Dedifferentiated amniotic fluid mesenchymal stem cell (primary cell): ENCODE measurements around the gene ARHGAP45.
A peak's percentile ranks its signal among the peaks of the same experiment; 100 is the strongest.
"Not testable (repeated sequence)": the region's sequence is repeated elsewhere in the genome, so short reads cannot be mapped to it uniquely, and the experiment has no call there.

Experiments
- DNase-seq: peaks from one replicate; pipeline ENCODE4 v3.0.0-alpha.2; 2016; ENCODE audit errors: extremely low spot score

Gene ARHGAP45

DNA sequence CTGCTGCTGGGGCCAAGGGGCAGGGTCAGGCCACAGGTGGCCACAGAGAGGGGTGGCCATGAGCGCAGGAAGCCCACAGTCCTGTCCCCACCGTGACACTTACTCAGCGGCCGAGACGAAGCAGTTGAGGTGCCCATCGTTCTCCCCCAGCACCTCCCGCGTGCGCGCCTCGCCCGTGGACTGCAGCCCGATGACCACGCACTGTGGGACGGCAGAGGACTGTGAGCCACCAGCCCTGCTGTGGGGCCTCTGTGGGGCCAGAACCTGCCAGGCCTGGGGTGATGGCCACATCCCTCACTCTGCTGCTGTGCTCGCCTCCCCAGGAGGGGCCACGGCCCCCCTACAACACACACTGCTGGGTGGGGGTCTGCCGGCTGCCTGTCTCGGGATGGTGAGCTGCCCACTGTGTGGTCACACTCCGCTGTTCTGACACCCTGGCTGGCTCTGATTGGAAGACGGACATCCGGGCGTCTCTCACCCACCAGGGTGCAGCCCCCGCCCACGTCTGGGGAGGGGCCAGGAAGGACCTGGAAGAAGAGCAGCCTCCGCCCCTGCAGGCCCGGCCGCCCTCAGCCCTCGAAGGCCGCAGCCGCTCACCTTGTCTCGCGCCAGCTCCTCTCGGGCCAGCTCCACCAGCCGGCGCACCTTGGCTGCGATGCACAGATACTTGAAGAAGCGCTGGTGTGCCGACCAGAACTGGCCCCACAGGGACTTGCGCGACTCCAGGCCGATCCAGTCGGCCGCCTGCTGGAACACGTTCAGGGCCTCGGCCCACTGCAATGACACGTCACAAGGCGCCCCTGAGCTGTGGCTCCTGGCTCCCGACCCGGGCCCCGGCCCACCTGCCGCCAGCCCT lies 50.0 kb downstream of the ARHGAP45 start:
- DNase-seq = no peak

DNA sequence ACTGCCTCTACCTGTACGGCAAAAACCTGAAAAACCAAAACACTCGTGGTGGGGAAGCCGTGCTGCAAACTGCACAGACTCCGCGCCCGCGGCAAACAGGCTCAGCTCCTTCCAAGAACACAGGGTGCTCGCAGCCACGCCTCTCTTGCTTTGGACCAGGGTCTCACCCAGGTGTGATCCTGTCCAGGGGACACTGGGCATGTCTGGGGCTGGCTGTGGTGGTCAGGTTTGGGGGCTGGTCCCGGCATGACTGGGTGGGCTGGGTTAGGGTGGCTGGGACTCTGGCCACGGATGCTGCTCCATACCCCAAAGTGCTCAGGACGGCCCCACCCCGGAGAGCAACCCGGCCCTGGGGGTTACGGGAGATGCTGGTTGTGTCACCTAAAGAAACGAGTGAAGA lies 50.7 kb downstream of the ARHGAP45 start:
- DNase-seq = no peak

GRCh38 chr19:1118999-1119398 lies 52.0 kb downstream of the ARHGAP45 start:
- no peak for DNase-seq

DNA sequence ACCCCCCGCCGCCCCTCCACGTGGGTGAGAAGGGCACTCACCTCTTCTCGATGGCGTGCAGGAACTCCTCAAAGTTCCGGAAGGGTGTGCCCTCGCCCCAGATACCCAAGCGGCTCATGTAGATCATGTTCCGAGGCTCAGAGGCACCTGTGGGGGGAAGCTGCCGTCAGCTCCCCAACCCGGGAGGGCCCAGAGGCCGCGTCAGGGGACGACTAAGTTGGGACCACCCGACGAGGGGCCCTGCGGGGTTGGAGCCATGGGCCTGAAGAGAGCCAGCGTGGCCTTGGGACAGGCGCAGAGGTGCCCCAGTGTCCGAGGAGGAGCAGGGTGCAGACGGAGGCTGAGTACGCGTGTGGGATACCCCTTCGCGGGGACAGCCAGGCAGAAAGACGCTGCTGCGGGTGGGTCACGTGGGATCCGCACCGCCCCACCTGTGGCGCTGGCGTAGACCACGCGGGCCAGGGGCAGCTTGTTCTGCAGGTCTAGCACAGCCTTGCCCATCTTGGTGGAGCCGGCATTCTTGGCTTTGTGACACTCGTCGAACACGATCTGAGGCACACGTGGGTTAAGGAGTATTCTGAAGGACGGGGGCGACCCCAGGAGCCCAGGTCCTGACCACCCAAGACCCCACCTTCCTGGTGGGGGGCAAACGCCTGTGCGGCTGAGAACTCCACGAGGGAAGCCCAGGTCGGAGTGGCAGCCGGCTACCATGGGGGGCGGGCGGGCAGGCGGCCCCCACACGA lies 52.7 kb downstream of the ARHGAP45 start:
- DNase-seq = no peak

- DNase-seq = no peak
Measured at GRCh38 chr19:1121395-1121794, 54.4 kb downstream of the ARHGAP45 start.

GRCh38 chr19:1122021-1122971 lies 55.3 kb downstream of the ARHGAP45 start:
- no peak for DNase-seq

- DNase-seq = no peak
Measured at GRCh38 chr19:1122972-1123363, 56.0 kb downstream of the ARHGAP45 start.

- DNase-seq = no peak
Measured at GRCh38 chr19:1123381-1123780, 56.4 kb downstream of the ARHGAP45 start.

DNA sequence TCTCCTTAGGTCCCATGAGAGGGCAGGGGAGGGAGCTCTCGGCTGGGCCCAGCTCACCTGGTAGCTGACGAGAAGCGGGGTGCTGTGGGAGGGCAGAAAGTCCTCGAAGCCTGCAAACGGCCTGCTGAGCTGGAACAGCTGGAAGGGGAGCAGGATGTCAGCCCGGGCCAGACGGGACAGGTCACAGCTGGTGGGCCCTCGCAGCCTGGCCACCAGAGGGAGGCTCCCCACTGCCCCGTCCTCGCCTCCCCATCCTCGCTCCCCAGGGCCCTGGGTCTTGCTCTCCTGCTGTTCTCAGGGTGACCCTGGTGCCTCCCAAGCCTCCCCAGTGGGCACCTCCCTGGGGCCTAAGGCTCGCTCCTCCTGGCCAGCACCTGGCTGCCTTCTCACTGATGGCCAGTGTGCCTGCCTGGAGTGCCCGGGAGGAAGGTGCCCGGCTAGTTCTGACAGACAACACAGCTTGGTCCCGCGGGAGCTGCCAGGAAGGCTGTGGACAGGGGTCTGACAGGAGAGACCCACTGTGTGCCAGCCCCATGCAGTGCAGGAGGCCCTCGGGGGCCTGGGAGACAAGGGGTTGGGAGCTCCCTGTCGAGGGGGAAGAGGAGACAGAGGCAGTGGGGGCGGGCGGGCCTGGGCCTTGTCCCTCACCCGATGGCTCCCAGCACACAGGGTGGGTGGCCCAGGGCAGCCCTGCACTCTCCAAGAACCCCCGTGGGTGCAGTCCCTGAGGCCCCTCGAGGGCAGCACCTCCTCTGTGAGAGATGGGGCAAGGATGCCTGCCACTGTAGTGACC lies 57.1 kb downstream of the ARHGAP45 start:
- DNase-seq = no peak

GRCh38 chr19:1125601-1126467 lies 58.9 kb downstream of the ARHGAP45 start:
- DNase-seq = no peak

DNA sequence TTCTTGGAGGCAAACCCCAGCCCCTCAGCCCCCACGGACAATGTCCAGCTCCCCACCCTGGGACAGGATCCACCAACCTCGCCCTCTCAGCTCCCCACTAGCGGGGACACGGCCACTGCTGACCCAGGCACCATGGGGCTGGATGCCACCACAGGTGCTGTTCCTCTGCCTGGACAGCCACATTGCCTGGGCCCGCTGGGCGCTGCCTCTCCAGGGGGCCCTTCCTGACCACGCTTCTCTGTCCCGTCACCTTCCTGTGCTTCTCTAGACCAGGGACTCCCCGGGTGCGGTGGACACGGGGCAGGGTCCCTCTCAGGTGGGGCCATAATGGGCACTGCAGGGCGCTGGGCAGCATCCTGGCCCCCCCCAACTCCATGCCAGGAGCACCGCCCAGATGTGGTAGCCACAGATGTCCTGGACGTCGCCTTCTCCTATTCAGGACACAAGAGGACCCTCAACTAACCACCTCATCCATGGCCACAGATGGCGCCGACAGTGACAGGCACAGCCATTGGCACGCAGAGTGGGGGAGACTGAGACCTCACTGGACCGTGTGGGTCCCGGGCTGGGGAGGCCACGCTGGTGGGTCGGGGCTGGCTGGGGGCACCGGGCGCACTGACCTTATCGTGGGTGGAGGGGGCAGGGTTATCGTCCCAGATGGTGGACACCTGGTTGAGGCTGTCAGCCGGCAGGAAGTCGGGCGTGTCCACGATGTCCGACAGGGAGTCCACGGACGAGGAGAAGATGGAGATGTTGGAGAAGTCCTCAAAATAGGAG lies 60.2 kb downstream of the ARHGAP45 start:
- no peak for DNase-seq

DNA sequence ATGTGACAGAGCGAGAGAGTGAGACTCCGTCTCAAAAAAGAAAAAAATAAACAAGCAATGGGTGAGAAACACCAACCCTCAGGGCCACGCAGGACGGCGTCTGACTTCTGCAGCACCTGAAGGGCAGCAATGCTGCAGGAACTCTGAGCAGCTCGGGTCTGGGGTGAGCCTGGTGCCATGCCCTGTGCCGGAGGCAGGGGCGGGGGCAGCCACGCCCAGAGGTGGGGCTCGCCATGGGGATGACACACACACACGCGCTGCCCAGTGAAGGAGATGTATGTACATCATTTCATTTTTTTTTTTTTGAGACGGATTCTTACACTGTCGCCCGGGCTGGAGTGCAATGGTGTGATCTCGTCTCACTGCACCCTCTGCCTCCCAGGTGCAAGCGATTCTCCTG lies 61.1 kb downstream of the ARHGAP45 start:
- no peak for DNase-seq

GRCh38 chr19:1129084-1129483 lies 62.1 kb downstream of the ARHGAP45 start:
- DNase-seq = not testable (repeated sequence)

GRCh38 chr19:1129535-1129934 lies 62.6 kb downstream of the ARHGAP45 start:
- no peak for DNase-seq

- DNase-seq = no peak
Measured at GRCh38 chr19:1130771-1131717, 64.1 kb downstream of the ARHGAP45 start.

GRCh38 chr19:1131718-1132551 lies 65.0 kb downstream of the ARHGAP45 start:
- peak; percentile 79 for DNase-seq
